Panc1 (cell line): Measurements from ENCODE around the gene RPS6KB2. TPM values are rescaled to one million over a fixed set of nuclear protein-coding genes. Genes with fewer than 3 reads are reported as not detected.

Source experiments
- ATAC-seq: fragments of 200-7000 bp; cut with Tn5 transposase; 2 replicates; pipeline ENCODE4 v1.9.1; 2020; ENCODE audit warnings: mild to moderate bottlenecking, moderate library complexity
- BruUV-seq: library from RNA; stranded (reverse); fragments of 400-500 nt; replicated peaks from 2 replicates; lab custom pipeline; 2021; lab: Mats Ljungman, UMichigan
- CTCF ChIA-PET: fragments of 300-600 bp; sonication (Branson Sonifier 250); formaldehyde crosslinking; loops from one replicate; lab custom pipeline; 2022; ENCODE audit warnings: antibody characterized with exemption; lab: Charles Lee
- POLR2A ChIA-PET: fragments of 300-600 bp; sonication (Branson Sonifier 250); formaldehyde crosslinking; loops from one replicate; lab custom pipeline; 2022; ENCODE audit warnings: antibody characterized with exemption; lab: Charles Lee
- DNase-seq: peaks from one replicate; pipeline ENCODE4 v3.0.0-alpha.2; 2010; ENCODE audit warnings: low read depth, low spot score
- H3K27ac ChIP-seq: 2 replicates; pipeline ENCODE4 v1.5.1; 2011; ENCODE audit warnings: mild to moderate bottlenecking, low read length, inconsistent platforms
- H3K27me3 ChIP-seq: fragments of 200-500 bp; sonication (Bioruptor generic); 2 replicates; pipeline ENCODE4 v1.6.0; 2014; ENCODE audit warnings: low read length, inconsistent platforms; ENCODE audit not compliant: control insufficient read depth, insufficient read depth
- H3K36me3 ChIP-seq: fragments of 200-500 bp; sonication (Bioruptor generic); 2 replicates; pipeline ENCODE4 v1.5.1; 2014; ENCODE audit warnings: inconsistent platforms, mild to moderate bottlenecking, low read length, moderate library complexity; ENCODE audit not compliant: control insufficient read depth, insufficient read depth
- H3K4me1 ChIP-seq: 2 replicates; pipeline ENCODE4 v1.5.1; 2011; ENCODE audit warnings: inconsistent platforms, mild to moderate bottlenecking, low read length, moderate library complexity; ENCODE audit not compliant: control insufficient read depth, insufficient read depth
- H3K4me3 ChIP-seq, 2 experiments: 2 replicates each; pipeline ENCODE4 v1.5.1; 2011 to 2012; ENCODE audit warnings: low read depth in 2 of 2, low read length in 2 of 2, mild to moderate bottlenecking in 2 of 2, inconsistent platforms in 1 of 2, moderate library complexity in 1 of 2
- H3K9me3 ChIP-seq: fragments of 200-500 bp; sonication (Bioruptor generic); 2 replicates; pipeline ENCODE4 v1.5.1; 2014; ENCODE audit warnings: low read depth, mild to moderate bottlenecking, inconsistent platforms, low read length, moderate library complexity; ENCODE audit not compliant: control insufficient read depth, insufficient read depth
- CTCF ChIP-seq: fragments of 450-650 bp; IDR thresholded peaks from 2 replicates; pipeline ENCODE4 v1.5.1; 2017; ENCODE audit warnings: mild to moderate bottlenecking
- POLR2AphosphoS5 ChIP-seq: IDR thresholded peaks from 2 replicates; pipeline ENCODE4 v1.6.1; 2012; ENCODE audit warnings: mild to moderate bottlenecking, low read depth, low read length, moderate library complexity
- SIN3A ChIP-seq: IDR thresholded peaks from 2 replicates; pipeline ENCODE4 v1.6.1; 2012; ENCODE audit warnings: low read depth, mild to moderate bottlenecking, low read length, moderate library complexity, borderline replicate concordance; ENCODE audit not compliant: insufficient read depth
- TCF7L2 ChIP-seq: IDR thresholded peaks from 2 replicates; pipeline ENCODE4 v1.6.1; 2011; ENCODE audit warnings: mild to moderate bottlenecking, low read depth, low read length, inconsistent platforms
- in situ Hi-C: cut with HindIII; loops from 2 replicates; pipeline ENCODE4 v1.10.0; 2016; ENCODE audit warnings: low sequenced_read_pairs, low pct_unique_long_range_greater_than_20kb
- intact Hi-C: fragments of 100-400 bp; cut with micrococcal nuclease; formaldehyde crosslinking; loops from one replicate; pipeline ENCODE4 v1.10.0; 2022; ENCODE audit not compliant: unreplicated experiment
- total RNA-seq: library from RNA; stranded (reverse); gene quantifications from one replicate; pipeline ENCODE4 v1.2.1, GENCODE V29; 2021; ENCODE audit not compliant: unreplicated experiment
- TF ChIP-seq, protein P1 (sequence below), 2 experiments: IDR thresholded peaks; 2 replicates each; pipeline ENCODE4 v1.6.1; 2011 to 2012; ENCODE audit warnings: low read depth in 2 of 2, control low read depth in 1 of 2, low read length in 1 of 2, mild to moderate bottlenecking in 1 of 2, moderate library complexity in 1 of 2; ENCODE audit not compliant: insufficient read depth in 1 of 2

The RPS6KB2 gene
- total RNA-seq, 1 experiment from 2014 or later = 68.5 TPM

- Histone ChIP-seq H3K4me3 (no peak overlapping the region), H3K27ac (peak overlapping the region; percentile 52), H3K36me3 (peaks cover 2% of the 10 kb centered on the region; the same call in 1 of the 2 replicates), H3K27me3 (no peaks in the 10 kb centered on the region), H3K4me1 (peaks cover 43% of the 10 kb centered on the region), H3K9me3 (no peaks in the 10 kb centered on the region)
- in situ Hi-C loops (no loop called here), intact Hi-C loops (no loop called here)
- ChIA-PET CTCF (no interaction called here), POLR2A (no interaction called here)
- ATAC-seq (no peak), DNase-seq (no peak)
- BruUV-seq = no TSS peak
- TF ChIP-seq, protein P1, sequence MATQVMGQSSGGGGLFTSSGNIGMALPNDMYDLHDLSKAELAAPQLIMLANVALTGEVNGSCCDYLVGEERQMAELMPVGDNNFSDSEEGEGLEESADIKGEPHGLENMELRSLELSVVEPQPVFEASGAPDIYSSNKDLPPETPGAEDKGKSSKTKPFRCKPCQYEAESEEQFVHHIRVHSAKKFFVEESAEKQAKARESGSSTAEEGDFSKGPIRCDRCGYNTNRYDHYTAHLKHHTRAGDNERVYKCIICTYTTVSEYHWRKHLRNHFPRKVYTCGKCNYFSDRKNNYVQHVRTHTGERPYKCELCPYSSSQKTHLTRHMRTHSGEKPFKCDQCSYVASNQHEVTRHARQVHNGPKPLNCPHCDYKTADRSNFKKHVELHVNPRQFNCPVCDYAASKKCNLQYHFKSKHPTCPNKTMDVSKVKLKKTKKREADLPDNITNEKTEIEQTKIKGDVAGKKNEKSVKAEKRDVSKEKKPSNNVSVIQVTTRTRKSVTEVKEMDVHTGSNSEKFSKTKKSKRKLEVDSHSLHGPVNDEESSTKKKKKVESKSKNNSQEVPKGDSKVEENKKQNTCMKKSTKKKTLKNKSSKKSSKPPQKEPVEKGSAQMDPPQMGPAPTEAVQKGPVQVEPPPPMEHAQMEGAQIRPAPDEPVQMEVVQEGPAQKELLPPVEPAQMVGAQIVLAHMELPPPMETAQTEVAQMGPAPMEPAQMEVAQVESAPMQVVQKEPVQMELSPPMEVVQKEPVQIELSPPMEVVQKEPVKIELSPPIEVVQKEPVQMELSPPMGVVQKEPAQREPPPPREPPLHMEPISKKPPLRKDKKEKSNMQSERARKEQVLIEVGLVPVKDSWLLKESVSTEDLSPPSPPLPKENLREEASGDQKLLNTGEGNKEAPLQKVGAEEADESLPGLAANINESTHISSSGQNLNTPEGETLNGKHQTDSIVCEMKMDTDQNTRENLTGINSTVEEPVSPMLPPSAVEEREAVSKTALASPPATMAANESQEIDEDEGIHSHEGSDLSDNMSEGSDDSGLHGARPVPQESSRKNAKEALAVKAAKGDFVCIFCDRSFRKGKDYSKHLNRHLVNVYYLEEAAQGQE (IDR thresholded peaks at IDR 0.05; ENCODE audit: insufficient read depth in 1 of 2, low read depth in 2 of 2, low read length in 1 of 2) = no peak
- no peak for TF ChIP-seq POLR2AphosphoS5
- no peak for TF ChIP-seq SIN3A
- TF ChIP-seq CTCF = no peak
- TF ChIP-seq TCF7L2 = no peak
These were observed 38.9 kb downstream of the RPS6KB2 start for GRCh38 chr11:67466962-67467771.

DNA sequence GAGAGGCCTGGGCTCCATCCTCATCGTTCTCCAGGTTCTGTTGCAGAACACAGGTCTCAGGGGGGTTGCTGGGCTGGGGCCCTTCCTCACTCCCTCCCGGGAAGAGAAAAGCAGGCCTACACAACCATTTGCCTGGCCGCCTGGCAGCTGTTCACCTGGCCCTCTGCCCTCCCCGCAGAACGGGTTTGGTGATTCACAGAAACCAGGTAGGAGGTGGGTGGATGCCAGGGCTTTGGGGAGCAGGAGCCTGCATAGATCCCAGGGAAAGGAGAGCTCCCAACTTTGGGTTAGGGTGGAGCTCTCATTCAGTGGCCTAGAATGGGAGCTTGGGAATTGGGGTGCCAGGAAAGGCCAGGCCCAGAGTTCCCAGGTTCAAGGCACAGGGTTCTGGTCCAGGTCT is 39.8 kb downstream of the RPS6KB2 start:
- no peaks in the 10 kb centered on the region for H3K9me3 ChIP-seq
- no peaks in the 10 kb centered on the region for H3K27me3 ChIP-seq
- ChIA-PET POLR2A (interaction anchor here (0.6 kb wide), 1 partner anchor 15 kb away, joined by 3 read pairs; the partner anchor contains the start of gene AIP), CTCF (interaction anchor here (0.6 to 0.7 kb wide), 3 partner anchors 31 to 204 kb away, joined by 3 to 7 read pairs (median 6); partner anchors contain the start of gene PPP1CA)
- peaks cover 2% of the 10 kb centered on the region; the same call in 1 of the 2 replicates for H3K36me3 ChIP-seq
- no peak for TF ChIP-seq TCF7L2
- no peak for TF ChIP-seq POLR2AphosphoS5
- no peak for TF ChIP-seq CTCF
- no peak for TF ChIP-seq SIN3A
- TF ChIP-seq, protein P1 (IDR thresholded peaks at IDR 0.05; ENCODE audit: insufficient read depth in 1 of 2, low read depth in 2 of 2, low read length in 1 of 2) = no peak
- no peak for DNase-seq
- H3K27ac ChIP-seq = peak overlapping the region; percentile 64
- BruUV-seq = no TSS peak
- no peak for ATAC-seq
- intact Hi-C loops = no loop called here
- in situ Hi-C loops = no loop called here
- peaks cover 43% of the 10 kb centered on the region for H3K4me1 ChIP-seq
- H3K4me3 ChIP-seq = peak overlapping the region; percentile 64 to 75
